ENCODE results near the gene PNKP. TPM values are rescaled to one million over a fixed set of nuclear protein-coding genes. Genes with fewer than 3 reads are reported as not detected.

PNKP gene
- total and polyA plus RNA-seq, 10 of the 15 experiments (the other 5 are each of a cell fraction or from before 2014, with no cell fraction given): 2.9 to 82.3 (median 33.2) TPM

DNA sequence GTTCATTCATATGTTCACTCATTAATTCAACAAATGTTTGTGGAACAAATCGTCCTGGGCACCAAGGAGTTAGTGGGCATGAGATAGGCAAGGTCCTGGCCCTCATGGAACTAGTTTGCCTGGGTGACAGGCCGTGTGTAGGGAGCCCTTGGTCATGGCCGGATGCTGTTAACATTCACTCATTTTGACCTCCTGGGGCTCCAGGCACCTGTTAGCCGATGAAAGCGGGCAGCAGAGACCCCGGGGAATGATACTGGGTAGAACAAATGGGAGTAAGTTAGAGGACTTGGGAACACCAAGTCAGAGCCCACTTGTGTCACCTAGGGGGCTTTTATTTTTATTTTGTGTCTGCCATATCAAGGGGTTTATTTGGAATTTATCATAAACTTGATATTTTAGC is 42.7 kb downstream of the PNKP start (continued):
- TF ChIP-seq CUX1 (IDR thresholded peaks at IDR 0.05; ENCODE audit: insufficient replicate concordance, low read depth, low read length): no peak

GRCh38 chr19:49823472-49823871 is 43.9 kb downstream of the PNKP start:
- 52% methylated on average over 12 of the region's 12 CpGs for WGBS (ENCODE audit: insufficient coverage, insufficient replicate concordance, low lambda C conversion rate, missing lambda C conversion rate)
- Histone ChIP-seq H3K9me3 (replicated peaks; ENCODE audit: control insufficient read depth, insufficient read depth, low read length) (no peaks in the 10 kb centered on the region), H3K79me2 (ENCODE audit: control insufficient read depth, insufficient read depth, low read length) (peaks cover 26% of the 10 kb centered on the region), H4K20me1 (ENCODE audit: control insufficient read depth, insufficient read depth) (peaks cover 3% of the 10 kb centered on the region), H3K4me2 (ENCODE audit: control insufficient read depth, insufficient read depth) (peak overlapping the region; percentile 42), H3K27me3 (replicated peaks in 1 of 2; ENCODE audit: control insufficient read depth in 2 of 2, insufficient read depth in 2 of 2, low read length in 1 of 2) (no peaks in the 10 kb centered on the region), H3K9ac (ENCODE audit: control insufficient read depth, insufficient read depth, low read length) (no peak overlapping the region), H2AFZ (ENCODE audit: control insufficient read depth, low read depth, low read length) (no peak overlapping the region), H3K4me3 (no peak overlapping the region), H3K36me3 (ENCODE audit: control insufficient read depth in 2 of 2, insufficient read depth in 2 of 2, low read length in 1 of 2) (peaks cover 3 to 18% of the 10 kb centered on the region in 2 experiments), H3K27ac (ENCODE audit: control insufficient read depth, insufficient read depth) (0 out of 2 replicates have a peak overlapping the region, but pooled peaks have one; percentile 19), H3K4me1 (ENCODE audit: control insufficient read depth, insufficient read depth, low read length) (peaks cover 10% of the 10 kb centered on the region)
- FAIRE-seq: no peak
- no peak for ATAC-seq
- BruUV-seq (replicated peaks): no TSS peak
- SMC1A ChIA-PET (ENCODE audit: uncharacterized antibody, unreplicated experiment): no interaction called here
- intact Hi-C loops (cut with micrococcal nuclease; ENCODE audit: unreplicated experiment): no loop called here
- in situ Hi-C loops (cut with MboI): no loop called here
- RAD21 ChIA-PET (ENCODE audit: unreplicated experiment): interaction anchor here (0.6 kb wide), 1 partner anchor 45 kb away, joined by 3 read pairs; no protein-coding TSS in a partner anchor
- TF ChIP-seq MAX (IDR thresholded peaks at IDR 0.05; ENCODE audit: low read depth, low read length) (no peak), TCF12 (IDR thresholded peaks at IDR 0.05; ENCODE audit: low read depth, low read length) (0 out of 2 replicates have a peak, but pooled peaks have one; percentile 21)
- CTCF ChIA-PET: no interaction called here
- no peak for DNase-seq (ENCODE audit: low read depth, low spot score)
- POLR2A ChIA-PET: interaction anchor here (0.6 kb wide), 1 partner anchor 92 kb away, joined by 5 read pairs; no protein-coding TSS in a partner anchor
